KOPT-K1 (cell line): Measurements from ENCODE around the gene YIPF5.

ENCODE experiments used
- H3K27ac ChIP-seq: fragments of 200-600 bp; sonication (generic); 2 replicates; pipeline ENCODE4 v1.5.1; 2016; ENCODE audit warnings: antibody characterized with exemption, mild to moderate bottlenecking, low read depth, low read length; ENCODE audit not compliant: poor library complexity, severe bottlenecking
- H3K36me3 ChIP-seq: fragments of 200-600 bp; sonication (generic); 2 replicates; pipeline ENCODE4 v1.5.1; 2017; ENCODE audit warnings: antibody characterized with exemption, mild to moderate bottlenecking, low read length, moderate library complexity; ENCODE audit not compliant: insufficient read depth
- H3K9me3 ChIP-seq: fragments of 200-600 bp; sonication (generic); 2 replicates; pipeline ENCODE4 v1.5.1; 2017; ENCODE audit warnings: antibody characterized with exemption, low read length, mild to moderate bottlenecking; ENCODE audit not compliant: insufficient read depth, poor library complexity, severe bottlenecking

Gene YIPF5

GRCh38 chr5:144122081-144122480 lies 48.4 kb downstream of the YIPF5 start:
- Histone ChIP-seq H3K27ac (no peak overlapping the region), H3K36me3 (no peaks in the 10 kb centered on the region), H3K9me3 (no peaks in the 10 kb centered on the region)

- no peaks in the 10 kb centered on the region for H3K9me3 ChIP-seq
- H3K36me3 ChIP-seq: no peaks in the 10 kb centered on the region
Observed at GRCh38 chr5:144121577-144121976, 48.9 kb downstream of the YIPF5 start.

GRCh38 chr5:144120661-144121180 lies 49.7 kb downstream of the YIPF5 start:
- Histone ChIP-seq H3K36me3 (no peaks in the 10 kb centered on the region), H3K9me3 (no peaks in the 10 kb centered on the region), H3K27ac (no peak overlapping the region)

More at GRCh38 chr5:144121577-144121976, 48.9 kb downstream of the YIPF5 start:
- no peak overlapping the region for H3K27ac ChIP-seq

GRCh38 chr5:144117412-144117811 lies 53.0 kb downstream of the YIPF5 start:
- no peaks in the 10 kb centered on the region for H3K9me3 ChIP-seq
- H3K27ac ChIP-seq: no peak overlapping the region
- H3K36me3 ChIP-seq: no peaks in the 10 kb centered on the region

GRCh38 chr5:144114571-144114970 lies 55.9 kb downstream of the YIPF5 start:
- Histone ChIP-seq H3K36me3 (no peaks in the 10 kb centered on the region), H3K9me3 (no peaks in the 10 kb centered on the region), H3K27ac (no peak overlapping the region)
